GM18508 (cell line): ENCODE results near the gene DLGAP1.

ENCODE experiments used
- ATAC-seq: cut with Tn5 transposase; IDR thresholded peaks from one replicate; pipeline ENCODE4 v1.9.1; 2021; ENCODE audit warnings: moderate number of reproducible peaks; ENCODE audit not compliant: insufficient read depth, unreplicated experiment

DLGAP1 gene

GRCh38 chr18:3799515-3799914 lies 655.6 kb downstream of the DLGAP1 start:
- no peak for ATAC-seq

- no peak for ATAC-seq
Observed at GRCh38 chr18:3798032-3798431, 657.1 kb downstream of the DLGAP1 start.

- no peak for ATAC-seq
Observed at GRCh38 chr18:3796434-3796833, 658.7 kb downstream of the DLGAP1 start.

GRCh38 chr18:3794537-3795348 lies 660.4 kb downstream of the DLGAP1 start:
- no peak for ATAC-seq

- no peak for ATAC-seq
Observed at GRCh38 chr18:3793545-3793944, 661.6 kb downstream of the DLGAP1 start.

GRCh38 chr18:3793111-3793510 lies 662.0 kb downstream of the DLGAP1 start:
- ATAC-seq: no peak

GRCh38 chr18:3792711-3793110 lies 662.4 kb downstream of the DLGAP1 start:
- no peak for ATAC-seq

GRCh38 chr18:3791238-3791637 lies 663.9 kb downstream of the DLGAP1 start:
- no peak for ATAC-seq

- no peak for ATAC-seq
Observed at GRCh38 chr18:3790703-3791102, 664.4 kb downstream of the DLGAP1 start.

- no peak for ATAC-seq
Observed at GRCh38 chr18:3789525-3789924, 665.6 kb downstream of the DLGAP1 start.

- ATAC-seq: no peak
Observed at GRCh38 chr18:3784949-3785348, 670.2 kb downstream of the DLGAP1 start.

GRCh38 chr18:3782901-3783300 lies 672.2 kb downstream of the DLGAP1 start:
- ATAC-seq: no peak

- ATAC-seq: no peak
Observed at GRCh38 chr18:3777719-3778118, 677.4 kb downstream of the DLGAP1 start.

GRCh38 chr18:3777122-3777521 lies 678.0 kb downstream of the DLGAP1 start:
- ATAC-seq: no peak

- ATAC-seq: no peak
Observed at GRCh38 chr18:3775996-3776395, 679.1 kb downstream of the DLGAP1 start.

- ATAC-seq: no peak
Observed at GRCh38 chr18:3773303-3773702, 681.8 kb downstream of the DLGAP1 start.

- peak; percentile 67 for ATAC-seq
Observed at GRCh38 chr18:3771121-3771971, 683.8 kb downstream of the DLGAP1 start.

- ATAC-seq: no peak
Observed at GRCh38 chr18:3761266-3761665, 693.8 kb downstream of the DLGAP1 start.

GRCh38 chr18:3760741-3761140 lies 694.4 kb downstream of the DLGAP1 start:
- ATAC-seq: no peak

GRCh38 chr18:3759099-3759498 lies 696.0 kb downstream of the DLGAP1 start:
- no peak for ATAC-seq

GRCh38 chr18:3758531-3758930 lies 696.6 kb downstream of the DLGAP1 start:
- no peak for ATAC-seq
